ENCODE measurements around the gene PSD4.
A peak's percentile ranks its signal among the peaks of the same experiment; 100 is the strongest.

Gene PSD4

DNA sequence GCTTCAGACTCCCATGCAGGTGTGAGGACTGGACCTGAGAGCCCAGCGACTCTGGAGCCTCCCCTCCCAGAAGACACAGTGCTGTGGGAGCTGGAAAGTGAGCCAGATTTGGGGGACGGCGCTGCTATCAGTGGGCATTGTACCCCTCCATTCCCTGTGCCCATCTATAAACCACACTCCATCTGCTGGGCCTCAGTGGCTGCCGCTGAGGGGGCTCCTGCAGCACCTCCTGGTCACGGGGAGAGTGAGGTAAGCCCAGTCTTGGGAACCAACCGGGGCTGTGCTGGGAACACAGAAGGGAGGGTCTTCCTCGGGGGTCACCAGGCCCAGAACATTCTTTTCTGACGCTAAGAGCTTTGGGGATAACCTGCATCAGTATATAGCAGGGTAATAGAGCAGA, 9.5 kb downstream of the PSD4 start:
- no peak for DNase-seq (ENCODE audit: low read depth in 2 of 3, low spot score in 1 of 3)

DNA sequence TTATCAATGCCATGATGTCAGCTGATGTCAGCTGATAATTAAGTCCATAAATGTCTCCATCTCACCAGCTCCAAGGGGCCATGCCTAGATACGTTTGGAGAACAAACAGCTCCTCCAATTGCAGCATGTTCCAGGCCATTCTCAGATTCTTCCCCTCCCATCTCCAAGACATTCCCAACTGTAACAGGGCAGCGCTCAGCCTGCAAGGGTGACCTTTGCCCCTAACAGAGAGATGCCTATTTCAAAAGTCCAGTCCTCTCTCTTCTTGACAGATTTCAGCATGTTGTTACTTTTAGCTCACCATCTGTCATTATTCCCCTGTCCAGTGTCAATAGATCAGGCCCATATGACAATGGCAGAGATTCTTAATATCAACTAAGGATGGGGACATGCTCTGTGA, 9.9 kb downstream of the PSD4 start:
- DNase-seq (ENCODE audit: low read depth in 2 of 3, low spot score in 1 of 3): no peak

DNA sequence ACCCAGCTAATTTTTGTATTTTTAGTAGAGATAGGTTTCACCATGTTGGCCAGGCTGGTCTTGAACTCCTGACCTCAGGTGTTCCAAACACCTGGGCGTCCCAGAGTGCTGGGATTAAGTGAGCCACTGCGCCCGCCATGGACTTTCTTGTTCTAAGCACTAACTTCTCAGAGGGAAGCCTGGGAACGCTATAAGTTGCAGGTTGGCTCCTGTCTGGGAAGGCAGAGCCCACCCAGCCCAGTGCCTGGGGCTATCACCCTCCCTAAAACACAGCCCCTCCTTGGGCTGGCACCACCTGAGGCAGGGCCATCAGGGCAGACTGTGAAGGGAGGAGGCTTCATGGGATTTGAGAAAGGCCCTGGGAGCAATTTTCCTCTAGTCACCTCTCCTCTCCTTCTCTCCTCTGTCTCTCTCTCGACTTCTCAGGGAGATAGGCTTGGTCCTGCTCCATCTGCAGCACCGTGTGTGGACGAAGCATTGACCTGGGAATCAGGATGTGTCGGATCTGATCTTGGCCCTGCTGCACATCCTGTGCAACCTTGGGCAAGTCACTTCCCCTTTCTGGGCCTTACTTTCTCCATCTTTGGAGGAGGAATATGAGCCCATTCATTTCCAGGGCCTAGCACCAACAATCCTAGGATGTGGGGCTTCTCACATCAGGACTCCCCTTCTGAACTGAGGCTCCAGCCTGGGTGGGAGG, 10.9 kb downstream of the PSD4 start:
- DNase-seq (ENCODE audit: low read depth in 2 of 3, low spot score in 1 of 3): no peak

DNA sequence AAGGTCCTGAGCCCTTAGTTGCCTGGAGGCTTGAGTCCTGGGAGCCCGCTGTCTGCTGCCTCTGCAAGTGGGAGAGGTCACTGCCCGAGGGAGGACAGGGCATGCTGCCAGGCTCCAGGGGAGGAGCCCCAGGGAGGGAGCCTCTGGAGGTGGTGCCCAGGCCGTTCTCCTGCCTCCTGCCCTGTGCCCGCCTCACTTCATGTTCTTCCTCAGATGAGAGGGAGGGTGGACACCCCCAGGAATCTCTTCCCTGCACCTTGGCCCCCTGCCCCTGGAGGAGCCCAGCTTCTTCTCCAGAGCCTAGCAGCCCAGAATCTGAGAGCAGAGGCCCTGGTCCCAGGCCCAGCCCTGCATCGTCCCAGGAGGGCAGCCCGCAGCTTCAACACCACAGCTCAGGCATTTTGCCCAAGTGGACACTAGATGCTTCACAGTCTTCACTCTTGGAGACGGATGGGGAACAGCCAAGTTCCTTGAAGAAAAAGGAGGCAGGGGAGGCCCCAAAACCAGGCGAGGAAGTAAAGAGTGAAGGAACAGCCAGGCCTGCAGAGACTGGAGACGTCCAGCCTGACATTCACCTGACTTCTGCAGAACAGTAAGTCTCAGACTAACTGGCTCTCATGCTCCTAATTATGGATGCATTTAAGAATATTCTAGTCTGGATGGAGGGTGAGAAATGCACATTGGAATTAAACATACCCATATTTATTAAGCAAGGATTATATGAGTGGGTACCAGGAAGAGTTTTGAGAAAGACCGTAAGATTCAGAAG, 12.1 kb downstream of the PSD4 start:
- DNase-seq (ENCODE audit: low read depth in 2 of 3, low spot score in 1 of 3): no peak

DNA sequence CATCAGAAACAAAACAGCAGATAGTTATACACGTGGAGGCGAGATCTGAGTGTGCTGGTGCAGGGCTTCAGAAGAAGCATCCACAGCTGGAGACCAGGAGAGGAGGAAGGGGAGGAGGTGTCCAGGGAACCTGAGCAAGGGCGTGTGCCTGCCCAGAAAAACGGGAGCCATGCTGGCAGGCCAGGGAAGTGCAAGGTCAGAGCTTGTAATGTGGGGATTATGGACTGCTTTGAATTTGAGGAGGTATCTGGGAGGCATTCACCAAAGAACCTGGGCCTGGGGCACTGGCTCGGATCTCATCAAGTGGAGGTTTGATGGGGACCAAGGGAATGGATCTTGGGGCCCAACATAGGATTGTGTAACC, 12.6 kb downstream of the PSD4 start:
- no peak for DNase-seq (ENCODE audit: low read depth in 2 of 3, low spot score in 1 of 3)

DNA sequence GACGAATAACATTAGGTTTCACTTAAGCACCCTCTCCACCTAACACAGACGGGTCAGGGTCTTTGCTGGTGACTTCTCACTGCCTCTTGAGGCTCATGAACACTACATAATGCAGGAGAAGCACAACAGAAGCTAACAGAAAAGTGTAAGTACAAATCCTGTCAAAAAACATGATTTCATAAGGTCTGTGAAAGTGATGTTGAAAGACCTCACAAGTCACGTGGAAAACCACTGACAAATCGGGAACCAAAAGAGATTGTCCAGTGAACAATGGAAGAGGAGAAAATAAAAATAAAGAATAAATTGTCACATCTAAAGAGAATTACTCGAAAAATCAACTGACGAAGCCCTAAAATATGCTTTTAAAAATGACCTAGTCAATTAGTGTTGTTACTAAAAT, 14.0 kb downstream of the PSD4 start:
- no peak for DNase-seq (ENCODE audit: low read depth in 2 of 3, low spot score in 1 of 3)

DNA sequence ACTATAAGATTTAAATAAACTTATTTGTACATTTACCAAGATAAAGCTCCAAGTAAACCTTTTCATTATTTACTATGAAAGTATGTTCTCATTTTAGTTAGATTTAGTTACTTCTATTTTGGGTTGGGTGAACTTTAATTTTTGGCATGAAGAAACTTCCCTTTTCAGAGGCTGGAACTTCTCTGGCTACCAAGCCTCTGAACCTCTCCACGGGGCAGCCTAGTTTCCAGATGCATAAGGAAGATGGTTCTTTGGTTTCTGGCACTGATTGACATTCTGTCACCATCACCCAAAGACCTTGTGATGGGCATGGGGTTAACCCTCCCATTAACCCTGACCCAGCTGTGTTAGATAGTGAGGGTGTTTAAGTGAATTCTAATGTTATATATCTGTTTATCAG, 17.1 kb downstream of the PSD4 start:
- no peak for DNase-seq (ENCODE audit: low read depth in 2 of 3, low spot score in 1 of 3)

DNA sequence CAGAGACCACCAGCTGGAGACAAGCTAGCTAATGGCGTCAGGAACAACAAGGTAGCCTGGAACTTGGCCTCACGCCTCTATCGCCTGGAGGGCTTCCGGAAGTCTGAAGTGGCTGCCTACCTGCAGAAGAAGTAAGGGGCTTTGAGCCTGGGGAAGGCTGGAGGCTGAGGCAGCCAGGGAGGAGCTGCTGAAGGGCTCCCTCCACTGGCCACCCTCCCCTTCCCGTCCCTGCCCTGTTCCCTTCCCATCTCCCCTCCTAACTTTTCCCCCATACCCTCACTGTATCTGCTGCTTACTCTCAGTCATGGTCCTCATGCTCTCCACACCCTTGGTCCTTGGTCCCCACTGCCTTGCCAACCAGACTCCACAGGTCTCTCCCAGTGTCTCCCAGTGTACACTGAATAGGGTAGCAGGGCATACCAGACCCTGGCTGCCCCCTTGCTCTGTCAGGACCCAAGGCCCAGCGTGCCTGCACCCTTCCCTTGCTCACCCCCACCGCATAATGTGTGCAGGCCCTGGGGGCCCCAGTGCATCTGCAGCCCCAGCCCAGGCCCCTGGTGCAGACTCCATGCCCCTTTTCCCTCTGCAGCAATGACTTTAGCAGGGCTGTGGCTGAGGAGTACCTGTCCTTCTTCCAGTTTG, 18.8 kb downstream of the PSD4 start:
- DNase-seq (ENCODE audit: low read depth in 2 of 3, low spot score in 1 of 3): no peak

DNA sequence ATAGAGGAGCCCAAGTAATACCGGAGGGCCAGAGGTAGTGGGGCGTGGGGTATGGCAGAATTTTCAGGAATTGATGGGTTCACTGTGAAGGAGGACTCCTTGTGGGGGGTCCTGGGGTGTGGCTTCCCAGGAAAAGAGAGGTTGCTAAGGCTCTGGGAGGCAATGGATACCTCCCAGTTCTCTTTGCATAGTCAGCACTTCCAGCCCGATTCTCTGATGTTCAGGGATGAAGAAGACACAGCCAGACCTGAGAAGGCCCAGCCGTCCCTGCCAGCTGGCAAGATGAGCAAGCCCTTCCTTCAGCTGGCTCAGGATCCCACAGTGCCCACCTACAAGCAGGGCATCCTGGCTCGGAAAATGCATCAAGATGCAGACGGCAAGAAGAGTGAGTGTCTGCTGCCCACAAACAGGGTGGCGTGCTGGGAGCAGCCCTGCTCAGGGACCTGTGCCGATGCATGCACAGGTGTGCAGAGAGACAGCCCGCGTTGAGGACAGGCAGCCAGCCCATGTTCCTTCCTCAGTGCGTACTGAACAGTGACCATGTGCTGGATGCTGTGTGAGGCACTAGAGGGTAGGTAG, 22.2 kb downstream of the PSD4 start:
- no peak for DNase-seq (ENCODE audit: low read depth in 2 of 3, low spot score in 1 of 3)

DNA sequence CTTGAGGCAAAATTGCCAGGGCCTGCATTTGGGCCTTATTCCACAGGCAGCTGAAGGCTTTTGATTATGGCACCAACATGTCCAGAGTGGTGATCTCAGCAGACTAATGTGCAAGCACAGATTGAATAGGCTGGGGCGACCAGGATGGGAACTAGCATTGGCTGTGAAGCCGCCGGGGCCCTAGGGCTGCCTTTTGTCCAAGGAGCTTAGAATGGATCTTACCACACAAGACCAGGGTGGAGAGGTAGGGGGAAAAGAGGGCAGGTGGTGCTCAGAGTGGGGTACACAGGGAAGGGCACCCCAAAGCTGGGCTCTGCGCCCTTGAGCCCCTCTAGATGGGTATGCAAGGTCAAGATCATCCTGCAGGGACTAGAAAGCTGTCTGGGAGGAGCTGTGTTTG, 23.1 kb downstream of the PSD4 start:
- DNase-seq (ENCODE audit: low read depth in 2 of 3, low spot score in 1 of 3): no peak

DNA sequence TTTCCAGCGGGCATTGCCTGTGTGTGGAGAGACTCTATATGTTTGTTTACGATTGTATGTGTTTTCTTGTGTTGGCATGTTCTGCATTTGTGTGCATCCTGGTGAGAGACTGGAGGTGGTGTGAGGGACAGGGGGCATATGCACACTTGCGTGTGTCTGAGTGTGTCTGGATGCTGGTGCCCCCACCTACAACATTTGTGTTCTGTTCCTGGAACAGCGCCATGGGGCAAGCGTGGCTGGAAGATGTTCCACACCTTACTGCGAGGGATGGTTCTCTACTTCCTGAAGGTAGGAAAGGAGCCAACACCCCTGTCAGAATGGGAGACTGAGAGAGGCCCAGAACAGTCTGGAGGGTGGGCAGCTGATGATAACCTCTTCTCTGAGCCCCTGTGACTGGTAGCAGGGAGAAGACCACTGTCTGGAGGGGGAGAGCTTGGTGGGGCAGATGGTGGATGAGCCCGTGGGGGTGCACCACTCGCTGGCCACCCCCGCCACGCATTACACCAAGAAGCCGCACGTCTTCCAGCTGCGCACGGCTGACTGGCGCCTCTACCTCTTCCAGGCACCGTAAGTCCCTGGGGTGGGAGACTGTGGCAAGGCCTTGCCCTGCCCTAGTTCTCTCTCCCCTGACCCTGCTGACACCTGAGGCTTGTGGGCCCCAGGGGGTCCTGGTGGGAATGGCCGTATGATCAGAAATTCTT, 23.7 kb downstream of the PSD4 start:
- no peak for DNase-seq (ENCODE audit: low read depth in 2 of 3, low spot score in 1 of 3)

DNA sequence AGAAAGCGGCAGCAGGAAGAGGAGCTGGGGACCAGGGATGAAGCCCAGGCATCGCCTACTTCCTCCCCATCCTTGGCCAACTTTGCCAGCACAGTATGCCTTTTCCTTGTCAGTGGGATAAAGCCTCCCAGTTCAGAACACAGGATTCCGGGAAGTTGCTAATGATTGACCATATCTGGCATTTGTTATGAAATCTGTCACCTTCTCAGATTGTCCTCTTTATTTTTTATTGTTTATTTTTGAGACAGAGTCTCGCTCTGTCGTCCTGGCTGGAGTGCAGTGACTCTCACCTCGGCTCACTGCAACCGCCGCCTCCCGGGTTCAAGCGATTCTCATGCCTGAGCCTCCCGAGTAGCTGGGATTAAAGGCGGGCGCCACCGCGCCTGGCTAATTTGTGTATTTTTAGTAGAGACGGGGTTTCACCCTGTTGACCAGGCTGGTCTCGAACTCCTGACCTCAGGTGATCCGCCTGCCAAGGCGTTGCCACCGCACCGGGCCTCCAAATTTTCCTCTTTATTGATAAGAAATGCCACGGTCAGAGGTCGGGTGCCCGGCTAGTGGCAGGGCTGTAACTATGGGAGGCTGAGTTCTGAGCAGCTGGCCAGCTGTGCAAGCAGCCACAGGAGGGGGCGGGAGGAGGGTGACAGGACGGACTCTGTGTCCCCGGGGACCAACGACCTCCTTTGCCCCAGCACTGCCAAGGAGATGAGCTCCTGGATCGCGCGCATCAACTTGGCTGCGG, 24.4 kb downstream of the PSD4 start:
- DNase-seq (ENCODE audit: low read depth in 2 of 3, low spot score in 1 of 3): no peak

DNA sequence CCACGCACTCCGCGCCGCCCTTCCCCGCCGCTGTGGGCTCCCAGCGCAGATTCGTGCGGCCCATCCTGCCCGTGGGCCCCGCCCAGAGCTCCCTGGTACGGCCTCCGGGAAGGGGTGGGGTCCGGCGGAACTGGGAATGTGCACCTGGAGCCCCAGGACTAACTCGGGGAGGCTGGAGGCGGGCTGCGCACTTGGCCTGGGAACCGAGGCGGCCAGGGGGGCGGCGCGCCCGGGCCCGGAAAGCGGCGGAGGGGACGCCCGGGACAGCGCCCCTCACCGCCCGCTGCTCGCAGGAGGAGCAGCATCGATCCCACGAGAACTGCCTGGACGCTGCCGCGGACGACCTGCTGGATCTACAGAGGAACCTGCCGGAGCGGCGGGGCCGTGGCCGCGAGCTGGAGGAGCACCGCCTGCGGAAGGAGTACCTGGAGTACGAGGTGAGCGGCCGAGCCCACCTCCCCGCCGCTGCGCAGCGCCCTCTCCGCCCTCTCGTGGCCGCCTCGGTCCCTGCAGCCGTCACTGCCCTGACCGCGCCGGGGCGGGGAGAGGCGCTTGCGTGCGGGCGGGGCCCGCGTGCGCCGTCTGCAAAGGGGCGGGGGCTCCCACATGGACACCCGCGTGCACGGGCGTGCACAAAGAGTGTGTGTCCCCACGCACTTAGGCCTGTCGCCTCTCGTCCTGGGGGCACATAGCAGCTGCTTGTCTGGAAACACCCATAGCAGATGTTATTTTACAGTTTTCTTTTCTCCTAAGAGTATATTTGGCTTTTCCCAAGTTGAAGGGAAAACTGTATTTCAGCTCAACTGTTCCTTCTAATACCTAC, 25.2 kb downstream of the PSD4 start:
- DNase-seq (ENCODE audit: low read depth in 2 of 3, low spot score in 1 of 3): peak; percentile 70 to 79 (median 70)

DNA sequence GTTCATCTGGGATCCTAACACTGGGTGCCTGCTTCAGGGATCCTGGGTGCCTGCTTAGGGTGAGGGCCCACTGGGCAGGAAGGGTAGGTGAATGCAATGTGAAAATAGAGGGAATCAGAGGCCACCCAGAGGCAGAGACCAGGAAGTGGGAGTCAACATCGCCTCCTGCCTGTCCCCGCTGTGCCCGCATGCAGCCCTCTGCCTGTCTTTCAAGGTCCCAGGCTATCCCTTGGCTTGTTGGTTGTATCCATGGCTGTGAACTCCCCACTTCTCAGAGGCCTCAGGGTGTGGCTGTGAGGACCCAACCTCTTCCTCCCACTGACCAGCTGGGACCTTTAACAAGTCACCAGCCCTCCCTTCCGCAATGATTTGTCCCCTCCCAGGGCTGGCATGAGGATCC, 26.5 kb downstream of the PSD4 start:
- no peak for DNase-seq (ENCODE audit: low read depth in 2 of 3, low spot score in 1 of 3)

DNA sequence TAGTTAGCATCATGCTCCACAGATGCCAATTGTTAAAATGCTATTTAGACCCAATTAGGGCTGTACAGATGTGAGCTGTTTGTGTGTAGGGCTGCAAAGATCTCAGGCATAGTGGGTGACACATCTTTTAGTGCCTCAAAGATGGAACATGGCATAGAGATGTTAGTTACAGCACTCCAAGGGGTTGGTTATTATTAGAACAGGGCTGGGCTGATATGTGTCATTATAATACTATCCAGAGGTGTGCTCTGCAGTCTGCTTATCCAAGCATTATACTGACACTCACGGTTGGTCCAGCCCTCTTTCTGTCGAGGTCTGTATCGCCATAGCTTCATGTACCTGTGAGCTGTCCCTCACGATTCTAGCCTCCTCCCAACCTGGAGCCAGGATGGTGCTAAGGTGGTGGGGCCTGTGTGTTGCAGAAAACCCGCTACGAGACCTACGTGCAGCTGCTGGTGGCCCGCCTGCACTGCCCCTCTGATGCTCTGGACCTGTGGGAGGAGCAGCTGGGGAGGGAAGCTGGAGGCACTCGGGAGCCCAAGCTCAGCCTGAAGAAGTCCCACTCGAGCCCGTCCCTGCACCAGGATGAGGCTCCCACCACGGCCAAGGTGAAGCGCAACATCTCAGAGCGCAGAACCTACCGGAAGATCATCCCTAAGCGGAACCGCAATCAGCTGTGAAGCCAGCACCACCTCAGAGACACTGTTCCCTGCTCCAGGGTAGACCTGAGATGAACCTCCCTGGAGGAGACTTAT, 27.1 kb downstream of the PSD4 start:
- no peak for DNase-seq (ENCODE audit: low read depth in 2 of 3, low spot score in 1 of 3)

DNA sequence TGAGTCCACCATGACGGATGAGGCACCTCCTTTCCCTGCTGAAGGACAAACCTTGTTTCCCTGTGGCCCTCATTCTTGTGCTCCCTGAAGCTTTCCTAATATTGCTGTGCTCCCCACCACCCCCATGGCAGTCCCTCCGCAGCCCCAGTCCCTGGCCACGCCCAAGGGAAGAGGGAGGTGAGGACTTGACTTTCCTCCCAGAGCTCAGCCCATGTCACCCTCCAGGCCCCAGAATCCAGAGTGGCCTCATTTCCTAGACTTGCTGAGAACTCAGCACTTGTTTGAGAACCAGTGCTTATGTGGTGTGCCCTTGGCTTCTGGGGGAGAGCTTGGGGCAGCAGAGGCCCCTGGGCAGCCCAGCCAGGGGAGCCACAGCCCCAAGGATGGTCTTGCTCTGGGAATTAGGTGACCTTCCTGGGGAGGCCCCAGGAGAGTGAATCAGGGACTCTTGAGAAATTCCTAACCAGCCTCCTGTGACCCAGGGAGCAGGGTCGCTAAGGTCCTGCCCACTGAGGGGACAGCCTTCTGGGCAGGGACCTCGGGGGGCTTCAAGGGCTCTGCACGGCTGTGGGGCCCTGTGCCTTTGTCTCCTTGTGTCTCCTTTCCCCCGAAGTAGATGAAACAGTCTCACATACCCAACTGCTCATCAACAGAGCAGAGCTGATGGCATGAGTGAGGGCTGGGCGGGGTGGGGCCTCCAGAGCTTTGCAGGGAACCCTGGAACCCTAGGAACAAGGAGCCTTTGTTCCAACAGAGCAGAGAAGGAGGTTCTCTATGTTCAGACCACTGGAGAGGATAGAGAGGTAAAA, 27.9 kb downstream of the PSD4 start:
- no peak for DNase-seq (ENCODE audit: low read depth in 2 of 3, low spot score in 1 of 3)

DNA sequence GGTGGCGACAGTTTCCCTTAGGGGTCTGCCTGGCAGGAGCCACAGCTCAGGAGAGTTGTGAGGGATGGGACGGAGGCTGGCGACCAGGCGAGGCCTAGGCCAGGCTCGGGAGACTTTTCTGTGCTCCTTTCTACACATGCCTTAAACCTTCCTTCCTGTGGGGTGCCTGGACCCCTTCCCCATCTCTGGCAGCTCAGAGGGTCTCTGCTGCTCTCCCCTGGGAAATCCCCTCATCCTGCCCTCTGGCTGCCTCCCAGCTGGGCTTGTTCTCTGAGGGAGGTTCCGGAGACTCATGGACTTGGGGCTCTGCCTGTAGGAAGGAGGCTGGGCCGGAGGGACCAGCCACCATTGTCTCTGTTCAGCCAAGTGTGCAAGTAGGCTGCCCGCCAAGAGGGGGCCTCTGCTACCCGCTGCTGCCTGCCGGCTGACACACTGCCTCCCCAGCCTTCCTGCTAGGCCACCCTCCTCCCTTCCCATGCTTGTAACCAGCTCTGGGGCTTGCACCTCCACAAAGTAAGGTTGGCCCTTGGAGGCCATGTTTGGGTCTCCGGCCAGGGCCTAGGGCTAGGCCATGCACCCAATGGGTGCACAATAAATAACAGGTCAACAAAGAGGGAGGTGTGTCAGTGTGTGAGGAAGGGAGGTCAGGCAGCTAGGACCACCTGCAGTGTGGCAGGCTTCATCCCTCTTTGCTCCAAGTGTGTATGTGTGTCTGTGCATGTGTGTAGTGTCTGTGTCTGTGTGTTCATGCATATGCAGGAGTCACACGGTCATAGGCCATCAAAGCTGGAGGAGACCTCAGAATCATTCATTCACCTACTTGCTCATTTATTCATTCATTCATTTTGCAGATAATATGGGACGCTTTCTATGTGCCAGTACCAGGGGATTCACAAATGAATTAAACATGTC, 28.8 kb downstream of the PSD4 start:
- no peak for DNase-seq (ENCODE audit: low read depth in 2 of 3, low spot score in 1 of 3)

DNA sequence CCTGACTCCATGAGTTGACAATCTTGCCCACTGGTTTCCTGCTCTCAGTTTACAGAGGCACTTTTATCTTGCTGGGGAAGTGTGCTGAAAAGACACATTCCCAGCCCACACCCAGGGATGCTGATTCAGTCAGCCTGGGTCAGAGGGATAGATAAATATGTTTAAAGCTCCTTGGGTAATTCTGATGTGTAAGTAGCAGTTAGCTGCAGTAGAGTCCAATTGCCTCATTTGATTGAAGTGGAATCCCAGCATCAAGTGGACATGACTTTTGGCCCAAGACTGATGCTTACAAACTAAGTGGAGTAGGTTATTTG, 29.4 kb downstream of the PSD4 start:
- no peak for DNase-seq (ENCODE audit: low read depth in 2 of 3, low spot score in 1 of 3)
